Smooth muscle cell (in vitro differentiated cells): Measurements from ENCODE around the gene FOXP1. TPM values are rescaled to one million over a fixed set of nuclear protein-coding genes. Genes with fewer than 3 reads are reported as not detected.

Experiments used
- DNase-seq: peaks from one replicate; lab custom pipeline; 2025; ENCODE audit not compliant: unreplicated experiment; lab: John Stamatoyannopoulos, UW
- H2AFZ ChIP-seq: fragments of 200-600 bp; sonication (generic); 2 replicates; pipeline ENCODE4 v1.6.0; 2016; ENCODE audit warnings: antibody characterized with exemption, low read depth, mild to moderate bottlenecking
- H3F3A ChIP-seq: fragments of 200-600 bp; sonication (generic); 2 replicates; pipeline ENCODE4 v1.6.0; 2017; ENCODE audit warnings: antibody characterized with exemption, low read depth
- H3K27ac ChIP-seq: fragments of 200-600 bp; sonication (generic); 2 replicates; pipeline ENCODE4 v1.5.1; 2016; ENCODE audit warnings: low read depth, mild to moderate bottlenecking
- H3K27me3 ChIP-seq: fragments of 200-600 bp; sonication (generic); 2 replicates; pipeline ENCODE4 v1.6.1; 2016; ENCODE audit warnings: low read depth, mild to moderate bottlenecking
- H3K36me3 ChIP-seq: fragments of 200-600 bp; sonication (generic); 2 replicates; pipeline ENCODE4 v1.5.1; 2016; ENCODE audit warnings: low read depth
- H3K4me1 ChIP-seq: fragments of 200-600 bp; sonication (generic); 2 replicates; pipeline ENCODE4 v1.5.1; 2016; ENCODE audit warnings: low read depth
- H3K4me2 ChIP-seq: fragments of 200-600 bp; sonication (generic); 2 replicates; pipeline ENCODE4 v1.6.0; 2016; ENCODE audit warnings: mild to moderate bottlenecking
- H3K4me3 ChIP-seq: fragments of 200-600 bp; sonication (generic); 2 replicates; pipeline ENCODE4 v1.5.1; 2016; ENCODE audit warnings: mild to moderate bottlenecking
- H3K79me2 ChIP-seq: fragments of 200-600 bp; sonication (generic); 2 replicates; pipeline ENCODE4 v1.6.0; 2016; ENCODE audit warnings: low read depth, mild to moderate bottlenecking
- H3K9ac ChIP-seq: fragments of 200-600 bp; sonication (generic); 2 replicates; pipeline ENCODE4 v1.6.0; 2016; ENCODE audit warnings: low read depth
- H3K9me3 ChIP-seq: fragments of 200-600 bp; sonication (generic); replicated peaks from 2 replicates; pipeline ENCODE4 v1.5.1; 2016; ENCODE audit warnings: low read depth
- H4K20me1 ChIP-seq: fragments of 200-600 bp; sonication (generic); 2 replicates; pipeline ENCODE4 v1.6.0; 2016; ENCODE audit warnings: low read depth
- WGBS: methylation state at CpG from one replicate; pipeline ENCODE4 v1.1.7; 2016; ENCODE audit warnings: low lambda C conversion rate; 5-methylcytosine and 5-hydroxymethylcytosine counted together
- polyA plus RNA-seq: library from polyadenylated mRNA; unstranded; fragments of >200 nt; fragmentation: Nextera tagmentation; extraction: Ambion mirVana; gene quantifications from 2 replicates; pipeline ENCODE4 v1.2.1, GENCODE V29; 2016
- total RNA-seq: library from RNA; depleted of rRNA; stranded (reverse); fragments of >200 nt; gene quantifications from 2 replicates; pipeline ENCODE4 v1.2.3, GENCODE V29; 2014
- TF ChIP-seq, protein P1 (sequence below): fragments of 200-600 bp; sonication (generic); IDR thresholded peaks from 2 replicates; pipeline ENCODE4 v1.5.1; 2017; ENCODE audit warnings: borderline replicate concordance, mild to moderate bottlenecking, antibody characterized with exemption; ENCODE audit not compliant: insufficient read depth, poor library complexity, severe bottlenecking

The FOXP1 gene
- total and polyA plus RNA-seq, 2 experiments from 2014 or later: 40.9 to 68.0 TPM

DNA sequence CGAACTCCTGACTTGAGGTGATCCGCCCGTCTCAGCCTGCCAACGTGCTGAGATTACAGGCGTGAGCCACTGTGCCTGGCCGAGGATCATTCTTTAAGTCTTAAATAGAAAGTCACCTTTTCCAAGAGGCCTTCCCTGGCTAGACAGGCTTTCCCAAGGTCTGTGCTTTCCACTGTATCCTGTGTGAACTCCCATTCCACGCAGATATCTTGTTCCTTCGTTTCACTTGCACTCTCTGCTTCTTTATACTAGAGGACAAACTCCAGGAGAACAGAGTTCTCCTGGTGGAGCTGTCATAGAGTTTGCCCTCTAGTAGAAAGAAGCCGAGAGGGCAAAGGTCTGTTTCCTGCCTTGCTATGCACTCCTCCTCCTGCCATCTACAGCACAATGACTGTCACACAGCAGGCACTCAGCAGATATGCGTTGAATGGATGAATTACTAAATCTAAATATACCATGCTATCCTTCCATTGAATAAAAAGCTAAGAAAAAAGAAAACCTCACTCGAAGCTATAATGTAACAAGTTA, 211.2 kb downstream of the FOXP1 start:
- H3K9me3 ChIP-seq: no peaks in the 10 kb centered on the region
- no peaks in the 10 kb centered on the region for H3K79me2 ChIP-seq
- no peak for DNase-seq
- H2AFZ ChIP-seq: no peak overlapping the region
- H3K9ac ChIP-seq: no peak overlapping the region
- peaks cover under 1% of the 10 kb centered on the region for H3K4me1 ChIP-seq
- WGBS: 81% methylated on average over 11 of the region's 11 CpGs
- H3F3A ChIP-seq: no peaks in the 10 kb centered on the region
- H4K20me1 ChIP-seq: peaks cover 12% of the 10 kb centered on the region
- no peak overlapping the region for H3K4me3 ChIP-seq
- no peak overlapping the region for H3K4me2 ChIP-seq
- no peaks in the 10 kb centered on the region for H3K36me3 ChIP-seq
- TF ChIP-seq, protein P1, sequence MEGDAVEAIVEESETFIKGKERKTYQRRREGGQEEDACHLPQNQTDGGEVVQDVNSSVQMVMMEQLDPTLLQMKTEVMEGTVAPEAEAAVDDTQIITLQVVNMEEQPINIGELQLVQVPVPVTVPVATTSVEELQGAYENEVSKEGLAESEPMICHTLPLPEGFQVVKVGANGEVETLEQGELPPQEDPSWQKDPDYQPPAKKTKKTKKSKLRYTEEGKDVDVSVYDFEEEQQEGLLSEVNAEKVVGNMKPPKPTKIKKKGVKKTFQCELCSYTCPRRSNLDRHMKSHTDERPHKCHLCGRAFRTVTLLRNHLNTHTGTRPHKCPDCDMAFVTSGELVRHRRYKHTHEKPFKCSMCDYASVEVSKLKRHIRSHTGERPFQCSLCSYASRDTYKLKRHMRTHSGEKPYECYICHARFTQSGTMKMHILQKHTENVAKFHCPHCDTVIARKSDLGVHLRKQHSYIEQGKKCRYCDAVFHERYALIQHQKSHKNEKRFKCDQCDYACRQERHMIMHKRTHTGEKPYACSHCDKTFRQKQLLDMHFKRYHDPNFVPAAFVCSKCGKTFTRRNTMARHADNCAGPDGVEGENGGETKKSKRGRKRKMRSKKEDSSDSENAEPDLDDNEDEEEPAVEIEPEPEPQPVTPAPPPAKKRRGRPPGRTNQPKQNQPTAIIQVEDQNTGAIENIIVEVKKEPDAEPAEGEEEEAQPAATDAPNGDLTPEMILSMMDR: no peak
- H3K27me3 ChIP-seq: no peaks in the 10 kb centered on the region
- H3K27ac ChIP-seq: no peak overlapping the region

DNA sequence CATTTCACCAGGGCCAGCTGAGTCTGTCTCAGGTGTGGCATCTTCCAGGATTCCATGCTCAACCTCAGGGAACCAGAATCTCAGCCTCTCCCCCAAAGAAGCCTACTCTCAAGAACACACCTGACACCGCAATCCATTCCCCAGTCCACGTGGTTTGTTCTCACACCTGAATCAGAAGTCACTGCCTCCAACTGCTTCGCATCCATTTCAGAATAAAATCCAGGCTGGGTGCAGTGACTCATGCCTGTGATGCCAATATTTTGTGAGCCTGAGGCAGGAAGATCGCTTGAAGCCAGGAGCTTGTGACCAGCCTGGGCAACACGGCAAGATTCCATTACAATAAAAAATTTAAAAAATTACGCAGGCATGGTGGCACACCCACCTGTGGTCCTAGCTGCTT, 212.2 kb downstream of the FOXP1 start:
- H3K36me3 ChIP-seq: no peaks in the 10 kb centered on the region
- 91% methylated on average over 6 of the region's 6 CpGs for WGBS
- no peak overlapping the region for H3K4me2 ChIP-seq
- TF ChIP-seq, protein P1: no peak
- H4K20me1 ChIP-seq: peaks cover 12% of the 10 kb centered on the region
- no peaks in the 10 kb centered on the region for H3K79me2 ChIP-seq
- H3K27me3 ChIP-seq: no peaks in the 10 kb centered on the region
- H3F3A ChIP-seq: no peaks in the 10 kb centered on the region
- DNase-seq: no peak
- no peak overlapping the region for H2AFZ ChIP-seq
- H3K9ac ChIP-seq: no peak overlapping the region
- peaks cover 7% of the 10 kb centered on the region for H3K4me1 ChIP-seq
- H3K27ac ChIP-seq: no peak overlapping the region
- no peak overlapping the region for H3K4me3 ChIP-seq
- H3K9me3 ChIP-seq: no peaks in the 10 kb centered on the region

DNA sequence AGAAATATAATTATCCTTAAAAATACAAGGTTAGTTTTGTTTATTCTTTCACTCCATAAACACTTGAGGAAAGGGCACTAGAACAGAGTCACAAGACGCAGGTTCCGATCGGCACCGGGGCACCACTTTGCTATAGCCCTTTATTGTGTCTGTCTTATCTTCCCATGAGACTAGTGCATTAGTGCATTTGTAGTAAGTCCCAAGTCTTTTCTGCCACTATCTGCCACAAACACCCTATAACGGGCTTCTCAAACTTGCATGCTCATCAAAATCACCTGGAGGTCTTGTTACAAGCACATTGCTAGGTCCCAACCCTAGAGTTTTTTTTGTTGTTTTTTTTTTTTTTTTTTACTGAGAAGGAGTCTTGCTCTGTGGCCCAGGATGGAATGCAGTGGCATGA, 213.1 kb downstream of the FOXP1 start:
- Histone ChIP-seq H3K4me3 (no peak overlapping the region), H3K27ac (no peak overlapping the region), H3K9ac (no peak overlapping the region), H3K4me1 (peaks cover 8% of the 10 kb centered on the region), H4K20me1 (peaks cover 12% of the 10 kb centered on the region), H2AFZ (no peak overlapping the region), H3F3A (no peaks in the 10 kb centered on the region), H3K27me3 (no peaks in the 10 kb centered on the region), H3K79me2 (no peaks in the 10 kb centered on the region), H3K4me2 (no peak overlapping the region), H3K9me3 (no peaks in the 10 kb centered on the region), H3K36me3 (no peaks in the 10 kb centered on the region)
- no peak for DNase-seq
- WGBS: 87% methylated on average over 5 of the region's 5 CpGs
- TF ChIP-seq, protein P1: no peak

DNA sequence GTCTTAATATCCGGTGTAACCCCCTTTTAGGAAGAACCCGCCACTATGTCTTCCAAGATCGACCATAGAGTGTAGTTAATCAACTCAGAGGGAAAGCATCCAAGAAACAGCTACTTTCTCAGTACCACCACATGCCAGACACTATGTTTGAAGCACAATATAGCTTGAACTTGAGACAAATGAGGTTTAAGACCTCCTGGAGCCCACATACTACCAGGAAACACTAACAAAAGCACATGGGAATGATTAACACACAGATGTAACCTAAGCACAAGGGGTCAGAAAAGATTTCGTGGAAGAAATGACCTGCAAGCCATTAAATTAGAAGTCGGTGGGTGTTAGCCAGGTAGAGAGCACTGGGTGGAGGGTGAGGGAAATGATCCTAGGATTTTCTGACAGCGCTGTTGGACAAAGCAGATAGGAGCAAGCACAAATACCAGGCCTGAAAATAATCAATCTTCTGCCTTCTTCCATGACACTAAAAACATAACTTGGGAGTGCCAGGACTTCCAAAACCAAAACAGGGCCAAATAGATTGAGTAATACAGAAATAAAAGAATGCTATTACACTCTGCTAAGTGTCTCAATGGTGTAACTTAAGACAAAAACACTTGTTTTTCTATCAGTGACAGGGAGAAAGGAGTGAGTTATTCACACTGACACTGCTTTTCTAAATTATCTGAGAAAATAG, 213.7 kb downstream of the FOXP1 start:
- Histone ChIP-seq H3K27ac (no peak overlapping the region), H3F3A (no peaks in the 10 kb centered on the region), H3K4me1 (peaks cover 8% of the 10 kb centered on the region), H3K27me3 (no peaks in the 10 kb centered on the region), H3K4me3 (no peak overlapping the region), H2AFZ (no peak overlapping the region), H4K20me1 (peaks cover 12% of the 10 kb centered on the region), H3K36me3 (no peaks in the 10 kb centered on the region), H3K79me2 (no peaks in the 10 kb centered on the region), H3K9me3 (no peaks in the 10 kb centered on the region), H3K9ac (no peak overlapping the region), H3K4me2 (no peak overlapping the region)
- 95% methylated on average over 6 of the region's 6 CpGs for WGBS
- TF ChIP-seq, protein P1: no peak
- DNase-seq: no peak
